ENCODE results near the gene ITIH1. TPM values are rescaled to one million over a fixed set of nuclear protein-coding genes. Genes with fewer than 3 reads are reported as not detected.

The ITIH1 gene
- total and polyA plus RNA-seq, 9 of the 15 experiments (the other 6 are each of a cell fraction or from before 2014, with no cell fraction given) = 0.31 TPM; not detected in 8

DNA sequence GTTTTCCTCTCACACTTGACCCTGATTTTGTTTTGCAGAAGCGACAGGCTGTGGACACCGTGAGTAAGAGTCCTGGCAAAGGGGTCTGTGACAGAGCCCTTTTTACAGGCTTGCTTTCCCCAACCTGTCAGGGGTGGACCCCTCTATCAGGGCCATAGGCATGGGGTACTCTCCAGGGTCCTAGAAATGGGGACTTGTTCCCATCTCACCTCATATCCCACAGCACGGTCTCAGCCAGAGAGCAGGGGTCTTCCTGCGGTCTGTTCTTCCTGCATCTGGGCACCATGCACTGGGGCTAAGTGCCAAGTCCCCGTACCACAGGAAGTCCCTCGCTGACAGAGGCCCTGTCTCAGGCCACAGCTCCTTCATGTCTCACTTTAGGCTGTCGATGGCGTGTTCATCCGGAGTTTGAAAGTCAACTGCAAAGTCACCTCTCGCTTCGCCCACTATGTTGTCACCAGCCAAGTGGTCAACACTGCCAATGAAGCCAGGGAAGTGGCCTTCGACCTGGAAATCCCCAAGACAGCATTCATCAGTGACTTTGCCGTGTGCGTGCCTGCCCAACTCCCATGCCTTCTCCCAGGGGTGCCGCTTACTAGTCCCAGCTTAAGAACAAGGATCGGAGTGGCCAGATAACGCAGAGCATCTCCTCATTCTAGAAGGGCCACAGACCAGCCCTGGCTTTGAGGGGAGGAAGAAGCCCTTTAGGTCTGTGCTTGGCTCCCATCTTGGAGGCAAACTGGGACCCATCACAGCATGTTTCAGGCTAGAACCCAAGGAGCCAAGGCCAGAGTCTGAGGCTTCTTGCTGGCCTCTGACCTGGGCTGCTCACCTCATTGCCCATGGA lies 783 bp downstream of the ITIH1 start:
- ChIA-PET CTCF (ENCODE audit: low intra/inter-chr PET ratio) (no interaction called here), POLR2A (interaction anchor here (0.6 kb wide), 1 partner anchor 9 kb away, joined by 3 read pairs; no protein-coding TSS in a partner anchor)
- Histone ChIP-seq H3K79me2 (ENCODE audit: control insufficient read depth, insufficient read depth, low read length) (no peaks in the 10 kb centered on the region), H3K27me3 (ENCODE audit: control insufficient read depth in 2 of 2, insufficient read depth in 2 of 2, low read length in 2 of 2) (peaks cover 0 to 23% of the 10 kb centered on the region in 2 experiments; a peak in 2 of 5 replicates), H3K9me1 (ENCODE audit: control insufficient read depth, insufficient read depth, low read length) (no peaks in the 10 kb centered on the region), H3K4me2 (ENCODE audit: insufficient read depth, low read length) (no peak overlapping the region), H3K4me3 (no peak overlapping the region), H3K4me1 (replicated peaks in 1 of 2; ENCODE audit: control insufficient read depth in 2 of 2, insufficient read depth in 2 of 2, low read length in 2 of 2) (no peaks in the 10 kb centered on the region; a peak in 2 of 5 replicates), H3K27ac (ENCODE audit: extremely low read depth, low read depth, low read length) (no peak overlapping the region), H3K9me3 (replicated peaks; ENCODE audit: control insufficient read depth, insufficient read depth, low read depth, low read length) (no peaks in the 10 kb centered on the region), H3K36me3 (ENCODE audit: control insufficient read depth, insufficient read depth, low read length) (no peaks in the 10 kb centered on the region), H4K20me1 (replicated peaks; ENCODE audit: control insufficient read depth, insufficient read depth, low read length) (no peaks in the 10 kb centered on the region), H3K9ac (ENCODE audit: insufficient read depth in 1 of 2, low read depth in 2 of 2, low read length in 2 of 2) (no peak overlapping the region), H2AFZ (ENCODE audit: low read depth, low read length) (no peak overlapping the region)
- ATAC-seq = no peak
- intact Hi-C loops (cut with micrococcal nuclease) (no loop called here), in situ Hi-C loops (cut with MboI) (no loop called here)
- no TSS peak for BruUV-seq (replicated peaks)
- FAIRE-seq = no peak
- 35% methylated on average over 15 of the region's 17 CpGs for WGBS (ENCODE audit: insufficient coverage, low coverage, missing lambda C conversion rate)
- no peak for DNase-seq (ENCODE audit: extremely low read depth in 1 of 4, low spot score in 3 of 4)
- TF ChIP-seq ZNF778 (CRISPR knock-in tag; IDR thresholded peaks at IDR 0.05) (no peak), MTA2 (IDR thresholded peaks at IDR 0.05; ENCODE audit: low read depth) (no peak), ZBTB17 (CRISPR knock-in tag; IDR thresholded peaks at IDR 0.05) (no peak), FUS (optimal IDR thresholded peaks at IDR 0.05; ENCODE audit: low read depth, low read length) (no peak), SNRNP70 (optimal IDR thresholded peaks at IDR 0.05; ENCODE audit: low read depth, low read length) (no peak), TAF15 (IDR thresholded peaks at IDR 0.05; ENCODE audit: low read depth, low read length) (no peak), RB1 (IDR thresholded peaks at IDR 0.05; ENCODE audit: low read depth) (no peak), ZNF77 (CRISPR knock-in tag; IDR thresholded peaks at IDR 0.05) (no peak), SRSF3 (IDR thresholded peaks at IDR 0.05; ENCODE audit: insufficient read depth, low read length) (no peak), KAT7 (CRISPR knock-in tag; IDR thresholded peaks at IDR 0.05; ENCODE audit: borderline replicate concordance) (no peak), TBL1XR1 (IDR thresholded peaks at IDR 0.05; ENCODE audit: low read length in 2 of 2) (no peak), YBX1 (IDR thresholded peaks at IDR 0.05) (no peak)
- TF ChIP-seq, protein P1, sequence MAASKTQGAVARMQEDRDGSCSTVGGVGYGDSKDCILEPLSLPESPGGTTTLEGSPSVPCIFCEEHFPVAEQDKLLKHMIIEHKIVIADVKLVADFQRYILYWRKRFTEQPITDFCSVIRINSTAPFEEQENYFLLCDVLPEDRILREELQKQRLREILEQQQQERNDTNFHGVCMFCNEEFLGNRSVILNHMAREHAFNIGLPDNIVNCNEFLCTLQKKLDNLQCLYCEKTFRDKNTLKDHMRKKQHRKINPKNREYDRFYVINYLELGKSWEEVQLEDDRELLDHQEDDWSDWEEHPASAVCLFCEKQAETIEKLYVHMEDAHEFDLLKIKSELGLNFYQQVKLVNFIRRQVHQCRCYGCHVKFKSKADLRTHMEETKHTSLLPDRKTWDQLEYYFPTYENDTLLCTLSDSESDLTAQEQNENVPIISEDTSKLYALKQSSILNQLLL (CRISPR knock-in tag; IDR thresholded peaks at IDR 0.05; ENCODE audit: borderline replicate concordance) = no peak
- TF ChIP-seq, protein P2, sequence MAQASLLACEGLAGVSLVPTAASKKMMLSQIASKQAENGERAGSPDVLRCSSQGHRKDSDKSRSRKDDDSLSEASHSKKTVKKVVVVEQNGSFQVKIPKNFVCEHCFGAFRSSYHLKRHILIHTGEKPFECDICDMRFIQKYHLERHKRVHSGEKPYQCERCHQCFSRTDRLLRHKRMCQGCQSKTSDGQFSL (CRISPR knock-in tag; IDR thresholded peaks at IDR 0.05) = no peak
- TF ChIP-seq, protein P2 (tag; IDR thresholded peaks at IDR 0.05) = no peak
- TF ChIP-seq, protein P3, sequence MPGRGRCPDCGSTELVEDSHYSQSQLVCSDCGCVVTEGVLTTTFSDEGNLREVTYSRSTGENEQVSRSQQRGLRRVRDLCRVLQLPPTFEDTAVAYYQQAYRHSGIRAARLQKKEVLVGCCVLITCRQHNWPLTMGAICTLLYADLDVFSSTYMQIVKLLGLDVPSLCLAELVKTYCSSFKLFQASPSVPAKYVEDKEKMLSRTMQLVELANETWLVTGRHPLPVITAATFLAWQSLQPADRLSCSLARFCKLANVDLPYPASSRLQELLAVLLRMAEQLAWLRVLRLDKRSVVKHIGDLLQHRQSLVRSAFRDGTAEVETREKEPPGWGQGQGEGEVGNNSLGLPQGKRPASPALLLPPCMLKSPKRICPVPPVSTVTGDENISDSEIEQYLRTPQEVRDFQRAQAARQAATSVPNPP (IDR thresholded peaks at IDR 0.05; ENCODE audit: borderline replicate concordance, insufficient read depth, insufficient read length) = no peak
